Keratinocyte (primary cell): Measurements from ENCODE around the gene CMSS1. TPM values are rescaled to one million over a fixed set of nuclear protein-coding genes. Genes with fewer than 3 reads are reported as not detected.
A peak's percentile ranks its signal among the peaks of the same experiment; 100 is the strongest.

ENCODE experiments used
- DNase-seq: peaks from one replicate; pipeline ENCODE4 v3.0.0-alpha.2; 2011; ENCODE audit warnings: low read depth, missing footprints, low spot score
- FAIRE-seq: peaks from 2 replicates; lab custom pipeline; 2011; peaks lifted over from hg19 to GRCh38; lab: Jason Lieb, UNC
- H2AFZ ChIP-seq: 2 replicates; pipeline ENCODE4 v1.6.0; 2012; ENCODE audit warnings: low read length, control low read depth, inconsistent platforms; ENCODE audit not compliant: control insufficient read depth
- H3K27ac ChIP-seq: 2 replicates; pipeline ENCODE4 v1.5.1; 2011; ENCODE audit warnings: low read length; ENCODE audit not compliant: control insufficient read depth, insufficient read depth
- H3K27me3 ChIP-seq: 3 replicates; pipeline ENCODE4 v1.6.0; 2011; ENCODE audit warnings: low read length; ENCODE audit not compliant: control insufficient read depth, insufficient read depth; ENCODE audit errors: extremely low read depth
- H3K36me3 ChIP-seq, 2 experiments: 2 replicates in 1 of 2; 3 replicates in 1 of 2; pipeline ENCODE4 v1.5.1; 2011; ENCODE audit warnings: low read length in 2 of 2, mild to moderate bottlenecking in 1 of 2; ENCODE audit not compliant: control insufficient read depth in 2 of 2, insufficient read depth in 2 of 2; ENCODE audit errors: extremely low read depth in 1 of 2
- H3K4me1 ChIP-seq: 3 replicates; pipeline ENCODE4 v1.5.1; 2011; ENCODE audit warnings: low read length; ENCODE audit not compliant: control insufficient read depth, insufficient read depth; ENCODE audit errors: extremely low read depth
- H3K4me2 ChIP-seq: 3 replicates; pipeline ENCODE4 v1.6.0; 2011; ENCODE audit warnings: low read depth, low read length; ENCODE audit not compliant: control insufficient read depth, insufficient read depth; ENCODE audit errors: extremely low read depth
- H3K4me3 ChIP-seq, 3 experiments: fragments of 200-600 bp in 1 of 3; sonication (generic) in 1 of 3; 2 replicates in 2 of 3; 3 replicates in 1 of 3; pipeline ENCODE4 v1.5.1; 2011 to 2016; ENCODE audit warnings: low read length in 3 of 3, mild to moderate bottlenecking in 3 of 3, control low read depth in 2 of 3, inconsistent platforms in 1 of 3, low read depth in 1 of 3, mixed read lengths in 1 of 3, mixed run types in 1 of 3, moderate library complexity in 1 of 3; ENCODE audit not compliant: control insufficient read depth in 2 of 3, insufficient read depth in 2 of 3; ENCODE audit errors: extremely low read depth in 1 of 3
- H3K79me2 ChIP-seq: 2 replicates; pipeline ENCODE4 v1.6.0; 2012; ENCODE audit warnings: low read length; ENCODE audit not compliant: control insufficient read depth, insufficient read depth
- H3K9ac ChIP-seq: 3 replicates; pipeline ENCODE4 v1.6.0; 2011; ENCODE audit warnings: low read length; ENCODE audit not compliant: control insufficient read depth, insufficient read depth; ENCODE audit errors: extremely low read depth
- H3K9me1 ChIP-seq: 3 replicates; pipeline ENCODE4 v1.6.0; 2011; ENCODE audit warnings: low read length; ENCODE audit not compliant: control insufficient read depth, insufficient read depth; ENCODE audit errors: extremely low read depth
- H3K9me3 ChIP-seq: 2 replicates; pipeline ENCODE4 v1.5.1; 2012; ENCODE audit warnings: low read depth, low read length; ENCODE audit not compliant: control insufficient read depth
- H4K20me1 ChIP-seq: 3 replicates; pipeline ENCODE4 v1.6.0; 2011; ENCODE audit warnings: low read length; ENCODE audit not compliant: control insufficient read depth, insufficient read depth; ENCODE audit errors: extremely low read depth
- EZH2 ChIP-seq: IDR thresholded peaks from one replicate; pipeline ENCODE4 v1.6.1; 2012; ENCODE audit warnings: inconsistent platforms, mild to moderate bottlenecking, low read length, moderate library complexity
- dilution Hi-C: fragments of 300-500 bp; cut with MboI; formaldehyde crosslinking; loops from one replicate; pipeline ENCODE4 v1.7.0; 2020; ENCODE audit warnings: low sequenced_read_pairs; ENCODE audit not compliant: extremely low pct_ligation_motif_present
- polyA plus RNA-seq, 5 experiments: library from polyadenylated mRNA; depleted of rRNA in 3 of 5; stranded (reverse) in 3 of 5; stranded (forward) in 1 of 5; unstranded in 1 of 5; fragments of >200 nt; gene quantifications; 1 replicate in 1 of 5; 2 replicates in 3 of 5; 3 replicates in 1 of 5; pipeline versions ENCODE4 v1.2.1 to v1.2.3, GENCODE V29; 2011 to 2012; ENCODE audit warnings: missing spikeins in 2 of 5, low read depth in 1 of 5, low replicate concordance in 1 of 5
- TF ChIP-seq, protein P1 (sequence below), 3 experiments: IDR thresholded peaks in 1 of 3; conservative IDR thresholded peaks in 1 of 3; optimal IDR thresholded peaks in 1 of 3; 2 replicates in 2 of 3; 3 replicates in 1 of 3; pipeline versions ENCODE3 to v1.5.1; 2011; ENCODE audit warnings: low read length in 3 of 3, mild to moderate bottlenecking in 3 of 3, moderate library complexity in 2 of 3, control low read depth in 1 of 3, inconsistent platforms in 1 of 3; ENCODE audit not compliant: insufficient read depth in 2 of 3; ENCODE audit errors: extremely low read depth in 1 of 3

CMSS1 gene
- polyA plus RNA-seq, 1 donor (not counting 4 experiments of a cell fraction or from before 2014, with no cell fraction given) = 37.2 TPM

GRCh38 chr3:99915906-99916432 lies 98.3 kb downstream of the CMSS1 start:
- Histone ChIP-seq H3K4me3 (no peak overlapping the region), H3K27me3 (no peaks in the 10 kb centered on the region), H3K9ac (no peak overlapping the region), H3K4me2 (no peak overlapping the region), H3K4me1 (peaks cover 26% of the 10 kb centered on the region), H4K20me1 (no peaks in the 10 kb centered on the region), H3K36me3 (no peaks in the 10 kb centered on the region), H3K9me1 (no peaks in the 10 kb centered on the region), H3K79me2 (peaks cover under 1% of the 10 kb centered on the region), H3K9me3 (no peaks in the 10 kb centered on the region), H2AFZ (no peak overlapping the region), H3K27ac (no peak overlapping the region)
- dilution Hi-C loops = no loop called here
- TF ChIP-seq, protein P1, sequence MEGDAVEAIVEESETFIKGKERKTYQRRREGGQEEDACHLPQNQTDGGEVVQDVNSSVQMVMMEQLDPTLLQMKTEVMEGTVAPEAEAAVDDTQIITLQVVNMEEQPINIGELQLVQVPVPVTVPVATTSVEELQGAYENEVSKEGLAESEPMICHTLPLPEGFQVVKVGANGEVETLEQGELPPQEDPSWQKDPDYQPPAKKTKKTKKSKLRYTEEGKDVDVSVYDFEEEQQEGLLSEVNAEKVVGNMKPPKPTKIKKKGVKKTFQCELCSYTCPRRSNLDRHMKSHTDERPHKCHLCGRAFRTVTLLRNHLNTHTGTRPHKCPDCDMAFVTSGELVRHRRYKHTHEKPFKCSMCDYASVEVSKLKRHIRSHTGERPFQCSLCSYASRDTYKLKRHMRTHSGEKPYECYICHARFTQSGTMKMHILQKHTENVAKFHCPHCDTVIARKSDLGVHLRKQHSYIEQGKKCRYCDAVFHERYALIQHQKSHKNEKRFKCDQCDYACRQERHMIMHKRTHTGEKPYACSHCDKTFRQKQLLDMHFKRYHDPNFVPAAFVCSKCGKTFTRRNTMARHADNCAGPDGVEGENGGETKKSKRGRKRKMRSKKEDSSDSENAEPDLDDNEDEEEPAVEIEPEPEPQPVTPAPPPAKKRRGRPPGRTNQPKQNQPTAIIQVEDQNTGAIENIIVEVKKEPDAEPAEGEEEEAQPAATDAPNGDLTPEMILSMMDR (optimal IDR thresholded peaks at IDR 0.05 in 1 of 3, IDR thresholded peaks at IDR 0.05 in 1 of 3, conservative IDR thresholded peaks at IDR 0.05 in 1 of 3; ENCODE audit: extremely low read depth in 1 of 3, insufficient read depth in 2 of 3, low read length in 3 of 3) = no peak
- TF ChIP-seq EZH2 = no peak
- peak; percentile 51 for FAIRE-seq
- DNase-seq = no peak

DNA sequence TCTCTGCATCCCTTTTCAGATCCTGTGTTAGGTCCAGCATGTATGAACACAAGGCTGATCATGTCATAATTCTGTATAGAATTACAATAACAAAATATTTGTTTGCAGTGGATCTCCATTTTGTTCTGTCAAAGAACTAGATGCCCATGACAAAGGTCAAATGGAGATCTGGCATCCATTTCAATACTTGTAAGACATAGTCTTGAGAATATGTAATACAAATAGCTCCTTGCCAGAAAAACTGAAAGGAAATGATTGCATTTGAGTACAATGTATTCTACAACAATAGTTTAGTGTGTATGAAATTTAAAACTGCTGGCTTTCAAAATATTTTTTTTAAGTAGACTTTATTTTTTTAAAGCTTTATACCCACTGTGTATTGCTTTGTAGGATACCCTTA lies 101.1 kb downstream of the CMSS1 start:
- no peaks in the 10 kb centered on the region for H3K9me1 ChIP-seq
- no peak overlapping the region for H3K27ac ChIP-seq
- H4K20me1 ChIP-seq = no peaks in the 10 kb centered on the region
- DNase-seq (no peak), FAIRE-seq (no peak)
- H3K9me3 ChIP-seq = no peaks in the 10 kb centered on the region
- H3K4me3 ChIP-seq = no peak overlapping the region
- no peak overlapping the region for H2AFZ ChIP-seq
- no peaks in the 10 kb centered on the region for H3K79me2 ChIP-seq
- dilution Hi-C loops = no loop called here
- H3K9ac ChIP-seq = no peak overlapping the region
- TF ChIP-seq EZH2 = no peak
- TF ChIP-seq, protein P1 (optimal IDR thresholded peaks at IDR 0.05 in 1 of 3, IDR thresholded peaks at IDR 0.05 in 1 of 3, conservative IDR thresholded peaks at IDR 0.05 in 1 of 3; ENCODE audit: extremely low read depth in 1 of 3, insufficient read depth in 2 of 3, low read length in 3 of 3) = no peak
- no peaks in the 10 kb centered on the region for H3K27me3 ChIP-seq
- H3K36me3 ChIP-seq = no peaks in the 10 kb centered on the region
- no peak overlapping the region for H3K4me2 ChIP-seq
- peaks cover 17% of the 10 kb centered on the region for H3K4me1 ChIP-seq
